Measurements from ENCODE around the gene PCYOX1L. TPM values are rescaled to one million over a fixed set of nuclear protein-coding genes. Genes with fewer than 3 reads are reported as not detected.
A peak's percentile ranks its signal among the peaks of the same experiment; 100 is the strongest.

PCYOX1L gene
- total and polyA plus RNA-seq, 2 experiments from 2014 or later, result 6.7 to 14.7 TPM

GRCh38 chr5:149406979-149407306 is 49.1 kb downstream of the PCYOX1L start:
- Histone ChIP-seq H3K79me2 (replicated peaks; ENCODE audit: insufficient read depth) (no peaks in the 10 kb centered on the region), H3K36me3 (ENCODE audit: insufficient read depth) (no peaks in the 10 kb centered on the region), H3K4me3 (no peak overlapping the region), H3F3A (replicated peaks; ENCODE audit: low read depth) (no peaks in the 10 kb centered on the region), H4K20me1 (replicated peaks; ENCODE audit: insufficient read depth) (no peaks in the 10 kb centered on the region), H2AFZ (0 out of 2 replicates have a peak overlapping the region, but pooled peaks have one; percentile 59), H3K4me1 (ENCODE audit: insufficient read depth) (peaks cover 6% of the 10 kb centered on the region; the same call in 1 of the 2 replicates), H3K4me2 (no peak overlapping the region), H3K27ac (ENCODE audit: low read depth) (no peak overlapping the region), H3K9me2 (ENCODE audit: insufficient read depth) (no peaks in the 10 kb centered on the region), H3K27me3 (ENCODE audit: insufficient read depth) (no peaks in the 10 kb centered on the region)
- Mint-ChIP-seq H3K36me3 (ENCODE audit: low read depth) (no peaks in the 10 kb centered on the region), H3K4me3 (no peak overlapping the region), H3K9me3 (no peaks in the 10 kb centered on the region; the same call in 2 of the 3 replicates), H3K27ac (peak overlapping the region; percentile 50; the same call in 1 of the 2 replicates), H3K4me1 (peaks cover 48% of the 10 kb centered on the region), H3K27me3 (ENCODE audit: insufficient read depth, low read depth, poor library complexity) (peaks cover 10% of the 10 kb centered on the region)
- TF ChIP-seq ZNF114 (CRISPR knock-in tag; IDR thresholded peaks at IDR 0.05) (no peak), EZH2phosphoT487 (IDR thresholded peaks at IDR 0.05; ENCODE audit: unreplicated experiment) (no peak), ZNF462 (CRISPR knock-in tag; IDR thresholded peaks at IDR 0.05) (no peak), EZH2 (IDR thresholded peaks at IDR 0.05; ENCODE audit: low read depth, unreplicated experiment) (no peak), POLR2AphosphoS5 (IDR thresholded peaks at IDR 0.05; ENCODE audit: low read depth) (no peak), STAT1 (IDR thresholded peaks at IDR 0.05; ENCODE audit: unreplicated experiment) (no peak), JUNB (IDR thresholded peaks at IDR 0.05; ENCODE audit: unreplicated experiment) (no peak), CREB1 (CRISPR knock-in tag; IDR thresholded peaks at IDR 0.05; ENCODE audit: low read depth) (no peak), REST (IDR thresholded peaks at IDR 0.05; ENCODE audit: unreplicated experiment) (no peak), ZNF331 (CRISPR knock-in tag; IDR thresholded peaks at IDR 0.05; ENCODE audit: low read depth) (no peak), NANOG (IDR thresholded peaks at IDR 0.05; ENCODE audit: borderline replicate concordance) (no peak)
- TF ChIP-seq, protein P1, sequence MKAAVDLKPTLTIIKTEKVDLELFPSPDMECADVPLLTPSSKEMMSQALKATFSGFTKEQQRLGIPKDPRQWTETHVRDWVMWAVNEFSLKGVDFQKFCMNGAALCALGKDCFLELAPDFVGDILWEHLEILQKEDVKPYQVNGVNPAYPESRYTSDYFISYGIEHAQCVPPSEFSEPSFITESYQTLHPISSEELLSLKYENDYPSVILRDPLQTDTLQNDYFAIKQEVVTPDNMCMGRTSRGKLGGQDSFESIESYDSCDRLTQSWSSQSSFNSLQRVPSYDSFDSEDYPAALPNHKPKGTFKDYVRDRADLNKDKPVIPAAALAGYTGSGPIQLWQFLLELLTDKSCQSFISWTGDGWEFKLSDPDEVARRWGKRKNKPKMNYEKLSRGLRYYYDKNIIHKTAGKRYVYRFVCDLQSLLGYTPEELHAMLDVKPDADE (IDR thresholded peaks at IDR 0.05), result no peak
- TF ChIP-seq, protein P2, sequence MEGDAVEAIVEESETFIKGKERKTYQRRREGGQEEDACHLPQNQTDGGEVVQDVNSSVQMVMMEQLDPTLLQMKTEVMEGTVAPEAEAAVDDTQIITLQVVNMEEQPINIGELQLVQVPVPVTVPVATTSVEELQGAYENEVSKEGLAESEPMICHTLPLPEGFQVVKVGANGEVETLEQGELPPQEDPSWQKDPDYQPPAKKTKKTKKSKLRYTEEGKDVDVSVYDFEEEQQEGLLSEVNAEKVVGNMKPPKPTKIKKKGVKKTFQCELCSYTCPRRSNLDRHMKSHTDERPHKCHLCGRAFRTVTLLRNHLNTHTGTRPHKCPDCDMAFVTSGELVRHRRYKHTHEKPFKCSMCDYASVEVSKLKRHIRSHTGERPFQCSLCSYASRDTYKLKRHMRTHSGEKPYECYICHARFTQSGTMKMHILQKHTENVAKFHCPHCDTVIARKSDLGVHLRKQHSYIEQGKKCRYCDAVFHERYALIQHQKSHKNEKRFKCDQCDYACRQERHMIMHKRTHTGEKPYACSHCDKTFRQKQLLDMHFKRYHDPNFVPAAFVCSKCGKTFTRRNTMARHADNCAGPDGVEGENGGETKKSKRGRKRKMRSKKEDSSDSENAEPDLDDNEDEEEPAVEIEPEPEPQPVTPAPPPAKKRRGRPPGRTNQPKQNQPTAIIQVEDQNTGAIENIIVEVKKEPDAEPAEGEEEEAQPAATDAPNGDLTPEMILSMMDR (conservative IDR thresholded peaks at IDR 0.05; ENCODE audit: low read depth in 2 of 2), result no peak
- ATAC-seq (no peak), DNase-seq (ENCODE audit: low spot score) (no peak)

All from GM23338 (cell line).